BE2C (cell line): ENCODE measurements around the gene DHRS7B.

Experiments used
- DNase-seq: peaks from one replicate; pipeline ENCODE4 v3.0.0-alpha.2; 2020
- H3K27me3 ChIP-seq: fragments of 250-450 bp; sonication (Bioruptor Pico); 2 replicates; pipeline ENCODE4 v1.5.1; 2020; ENCODE audit warnings: mild to moderate bottlenecking
- H3K36me3 ChIP-seq: fragments of 250-450 bp; sonication (Bioruptor Pico); 2 replicates; pipeline ENCODE4 v1.5.1; 2020; ENCODE audit warnings: mild to moderate bottlenecking
- H3K4me1 ChIP-seq: fragments of 250-450 bp; sonication (Bioruptor Pico); 2 replicates; pipeline ENCODE4 v1.5.1; 2020
- H3K4me3 ChIP-seq: 2 replicates; pipeline ENCODE4 v1.5.1; 2011; ENCODE audit warnings: low read depth, low read length
- H3K9me3 ChIP-seq: fragments of 250-450 bp; sonication (Bioruptor Pico); 2 replicates; pipeline ENCODE4 v1.5.1; 2020
- CTCF ChIP-seq: IDR thresholded peaks from 2 replicates; pipeline ENCODE4 v1.5.1; 2012; ENCODE audit warnings: mild to moderate bottlenecking, low read depth, low read length

Gene DHRS7B

GRCh38 chr17:21201874-21202273, 75.1 kb downstream of the DHRS7B start:
- Histone ChIP-seq H3K9me3 (no peaks in the 10 kb centered on the region), H3K27me3 (no peaks in the 10 kb centered on the region), H3K4me3 (no peak overlapping the region), H3K36me3 (peaks cover 6% of the 10 kb centered on the region; the same call in 1 of the 2 replicates), H3K4me1 (peaks cover 6% of the 10 kb centered on the region; the same call in 1 of the 2 replicates)
- no peak for TF ChIP-seq CTCF
- DNase-seq = no peak

GRCh38 chr17:21202512-21202911, 75.7 kb downstream of the DHRS7B start:
- Histone ChIP-seq H3K36me3 (peaks cover 6% of the 10 kb centered on the region; the same call in 1 of the 2 replicates), H3K4me3 (no peak overlapping the region), H3K4me1 (peaks cover 6% of the 10 kb centered on the region; the same call in 1 of the 2 replicates), H3K9me3 (no peaks in the 10 kb centered on the region), H3K27me3 (no peaks in the 10 kb centered on the region)
- DNase-seq = no peak
- TF ChIP-seq CTCF = no peak

GRCh38 chr17:21204935-21205334, 78.2 kb downstream of the DHRS7B start:
- Histone ChIP-seq H3K9me3 (no peaks in the 10 kb centered on the region), H3K4me1 (peaks cover 6% of the 10 kb centered on the region; the same call in 1 of the 2 replicates), H3K36me3 (peaks cover 5% of the 10 kb centered on the region; the same call in 1 of the 2 replicates), H3K27me3 (no peaks in the 10 kb centered on the region), H3K4me3 (no peak overlapping the region)
- no peak for DNase-seq
- TF ChIP-seq CTCF = no peak

- Histone ChIP-seq H3K9me3 (no peaks in the 10 kb centered on the region), H3K27me3 (no peaks in the 10 kb centered on the region), H3K36me3 (peaks cover 10% of the 10 kb centered on the region), H3K4me3 (no peak overlapping the region), H3K4me1 (no peaks in the 10 kb centered on the region)
- TF ChIP-seq CTCF = no peak
- DNase-seq = no peak
Observed at GRCh38 chr17:21208352-21208751, 81.6 kb downstream of the DHRS7B start.

- no peak overlapping the region for H3K4me3 ChIP-seq
- no peak for TF ChIP-seq CTCF
- H3K36me3 ChIP-seq = peaks cover 10% of the 10 kb centered on the region
- H3K9me3 ChIP-seq = no peaks in the 10 kb centered on the region
- no peaks in the 10 kb centered on the region for H3K4me1 ChIP-seq
- no peak for DNase-seq
- H3K27me3 ChIP-seq = no peaks in the 10 kb centered on the region
Observed at GRCh38 chr17:21209511-21210175, 82.9 kb downstream of the DHRS7B start.

DNA sequence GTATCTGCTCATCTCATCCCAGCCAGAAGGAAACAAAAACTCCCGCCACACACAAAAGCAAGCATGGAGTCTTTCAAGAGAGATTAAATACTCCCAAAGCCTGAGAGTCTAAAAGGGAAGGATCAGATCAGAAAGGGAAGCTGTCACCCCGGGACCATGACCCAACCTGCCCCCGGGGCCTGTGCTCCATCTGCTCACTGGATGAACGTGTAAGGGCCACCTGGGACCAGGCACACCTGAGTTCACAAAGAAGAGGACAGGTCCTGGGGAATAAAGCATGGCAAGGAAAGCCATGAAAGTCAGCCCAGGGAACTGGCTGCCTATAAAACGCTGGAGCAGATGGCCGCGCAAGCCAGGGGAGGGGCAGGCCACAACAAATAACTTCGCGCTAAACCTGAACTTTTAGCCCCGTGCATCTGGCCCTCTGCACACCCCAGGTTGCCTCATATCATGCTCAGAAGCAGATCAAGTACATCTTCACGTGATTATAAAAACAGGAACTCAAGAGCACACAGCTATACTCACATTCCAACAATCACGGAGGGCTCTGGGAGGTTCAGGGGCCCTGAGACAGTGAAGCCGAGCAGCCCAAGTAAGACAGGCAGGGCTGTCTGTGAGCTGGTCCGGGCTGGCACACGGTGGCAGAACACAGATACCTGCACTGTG, 83.8 kb downstream of the DHRS7B start:
- TF ChIP-seq CTCF = no peak
- Histone ChIP-seq H3K4me3 (no peak overlapping the region), H3K4me1 (no peaks in the 10 kb centered on the region), H3K36me3 (peaks cover 10% of the 10 kb centered on the region), H3K27me3 (no peaks in the 10 kb centered on the region), H3K9me3 (no peaks in the 10 kb centered on the region)
- DNase-seq = no peak
